ENCODE data around the gene SGK1.

DNA sequence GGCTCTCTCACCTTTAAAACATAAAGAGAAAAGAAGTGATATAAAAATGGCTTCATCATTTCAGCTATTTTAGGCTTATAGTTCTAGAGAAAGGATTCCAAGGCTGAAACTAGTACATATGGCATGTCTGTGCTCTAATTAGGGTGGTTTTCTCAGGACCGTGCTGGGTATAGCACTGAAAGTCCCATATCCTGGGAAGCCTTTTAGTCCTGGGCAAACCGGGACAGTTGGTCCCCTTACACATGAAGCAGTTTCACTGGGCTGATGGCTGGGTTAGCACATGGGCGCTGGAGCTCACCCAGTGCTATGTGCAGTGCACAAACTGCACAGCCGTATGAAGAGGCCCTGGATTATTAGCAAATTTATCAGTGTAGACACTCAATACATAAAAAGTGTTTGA, 110.5 kb downstream of the SGK1 start:
- no peak for TF ChIP-seq CTCF (IDR thresholded peaks at IDR 0.05)
- no peak for TF ChIP-seq EZH2 (IDR thresholded peaks at IDR 0.05)
- no peak for TF ChIP-seq EZH2phosphoT487 (IDR thresholded peaks at IDR 0.05)
